Stimulated activated naive B cell treated with anti-CD40 and anti-IgM and Interleukin-4, amounts not matched to agents 10 μg/mL and 1 μg/mL and 100 μg/mL, for 72 hours (primary cell): ENCODE results near the gene STYXL1.

ENCODE experiments used
- ATAC-seq, 2 donors: fragments of 150-1000 bp; cut with Tn5 transposase; replicated peaks; 2 replicates each; pipeline ENCODE4 v1.10.0; 2021; ENCODE audit warnings: moderate library complexity in 1 of 2
- DNase-seq: peaks from one replicate; pipeline ENCODE4 v3.0.0; 2021
- H3K27ac Mint-ChIP-seq: one replicate; pipeline ENCODE4 v1.8.0; 2022; ENCODE audit warnings: mild to moderate bottlenecking, mixed read lengths
- H3K27me3 Mint-ChIP-seq, 2 donors: one replicate each; pipeline ENCODE4 v1.8.0; 2022; ENCODE audit warnings: mixed read lengths in 2 of 2
- H3K36me3 Mint-ChIP-seq, 2 donors: one replicate each; pipeline ENCODE4 v1.8.0; 2022; ENCODE audit warnings: mixed read lengths in 2 of 2, mild to moderate bottlenecking in 1 of 2
- H3K4me1 Mint-ChIP-seq, 2 donors: one replicate each; pipeline ENCODE4 v1.8.0; 2022; ENCODE audit warnings: mixed read lengths in 2 of 2, mild to moderate bottlenecking in 1 of 2
- H3K4me3 Mint-ChIP-seq, 2 donors: one replicate each; pipeline ENCODE4 v1.8.0; 2022; ENCODE audit warnings: mild to moderate bottlenecking in 2 of 2, mixed read lengths in 2 of 2, moderate library complexity in 1 of 2
- H3K9me3 Mint-ChIP-seq, 2 donors: one replicate each; pipeline ENCODE4 v1.8.0; 2022; ENCODE audit warnings: mixed read lengths in 2 of 2, mild to moderate bottlenecking in 1 of 2

The STYXL1 gene

GRCh38 chr7:75980430-75981202 is 67.2 kb downstream of the STYXL1 start:
- H3K27me3 Mint-ChIP-seq: no peaks in the 10 kb centered on the region

GRCh38 chr7:75979759-75980429 is 67.9 kb downstream of the STYXL1 start:
- no peaks in the 10 kb centered on the region for H3K27me3 Mint-ChIP-seq
- H3K4me3 Mint-ChIP-seq: peak overlapping the region in 1 of 2 donors; percentile 23
- no peak overlapping the region for H3K27ac Mint-ChIP-seq
- no peaks in the 10 kb centered on the region for H3K9me3 Mint-ChIP-seq
- H3K36me3 Mint-ChIP-seq: peaks cover 24 to 30% of the 10 kb centered on the region in 2 donors
- no peak for ATAC-seq
- no peak for DNase-seq
- no peaks in the 10 kb centered on the region for H3K4me1 Mint-ChIP-seq

More at GRCh38 chr7:75980430-75981202, 67.2 kb downstream of the STYXL1 start:
- H3K4me1 Mint-ChIP-seq: no peaks in the 10 kb centered on the region
- ATAC-seq: no peak
- peak overlapping the region; percentile 47 for H3K27ac Mint-ChIP-seq
- peak overlapping the region in 1 of 2 donors; percentile 23 for H3K4me3 Mint-ChIP-seq
- H3K9me3 Mint-ChIP-seq: no peaks in the 10 kb centered on the region
- DNase-seq: no peak
- H3K36me3 Mint-ChIP-seq: peaks cover 29 to 37% of the 10 kb centered on the region in 2 donors

DNA sequence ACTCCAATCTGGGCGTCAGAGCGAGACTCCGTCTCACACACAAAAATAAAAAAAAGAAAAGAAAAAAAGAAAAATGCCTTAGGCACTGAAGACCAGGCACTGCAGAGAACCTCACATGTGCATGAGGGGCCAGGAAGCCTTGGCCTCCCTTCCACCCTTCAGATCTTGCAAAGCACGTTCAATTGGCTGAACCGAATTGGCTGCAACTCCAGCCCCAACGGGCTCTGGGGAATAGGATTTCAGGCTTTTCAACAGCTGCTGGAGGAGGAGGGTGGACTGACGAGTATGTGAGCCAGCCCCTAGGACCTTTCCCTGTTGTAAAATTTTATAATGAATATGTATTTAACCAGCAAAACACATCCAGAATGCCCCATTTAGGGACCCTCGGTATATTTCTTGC is 70.1 kb downstream of the STYXL1 start:
- Mint-ChIP-seq H3K9me3 (no peaks in the 10 kb centered on the region), H3K27me3 (no peaks in the 10 kb centered on the region), H3K27ac (no peak overlapping the region), H3K36me3 (peaks cover 28 to 32% of the 10 kb centered on the region in 2 donors), H3K4me3 (no peak overlapping the region), H3K4me1 (no peaks in the 10 kb centered on the region)
- DNase-seq (no peak), ATAC-seq (no peak)

- ATAC-seq (peak in 1 of 2 donors; percentile 27), DNase-seq (no peak)
- H3K4me3 Mint-ChIP-seq: no peak overlapping the region
- H3K27me3 Mint-ChIP-seq: no peaks in the 10 kb centered on the region
- peaks cover 7 to 9% of the 10 kb centered on the region in 2 donors for H3K4me1 Mint-ChIP-seq
- H3K36me3 Mint-ChIP-seq: peaks cover 37 to 42% of the 10 kb centered on the region in 2 donors
- H3K27ac Mint-ChIP-seq: peak overlapping the region; percentile 37
- H3K9me3 Mint-ChIP-seq: no peaks in the 10 kb centered on the region
Measured at GRCh38 chr7:75971961-75972763, 75.6 kb downstream of the STYXL1 start.

DNA sequence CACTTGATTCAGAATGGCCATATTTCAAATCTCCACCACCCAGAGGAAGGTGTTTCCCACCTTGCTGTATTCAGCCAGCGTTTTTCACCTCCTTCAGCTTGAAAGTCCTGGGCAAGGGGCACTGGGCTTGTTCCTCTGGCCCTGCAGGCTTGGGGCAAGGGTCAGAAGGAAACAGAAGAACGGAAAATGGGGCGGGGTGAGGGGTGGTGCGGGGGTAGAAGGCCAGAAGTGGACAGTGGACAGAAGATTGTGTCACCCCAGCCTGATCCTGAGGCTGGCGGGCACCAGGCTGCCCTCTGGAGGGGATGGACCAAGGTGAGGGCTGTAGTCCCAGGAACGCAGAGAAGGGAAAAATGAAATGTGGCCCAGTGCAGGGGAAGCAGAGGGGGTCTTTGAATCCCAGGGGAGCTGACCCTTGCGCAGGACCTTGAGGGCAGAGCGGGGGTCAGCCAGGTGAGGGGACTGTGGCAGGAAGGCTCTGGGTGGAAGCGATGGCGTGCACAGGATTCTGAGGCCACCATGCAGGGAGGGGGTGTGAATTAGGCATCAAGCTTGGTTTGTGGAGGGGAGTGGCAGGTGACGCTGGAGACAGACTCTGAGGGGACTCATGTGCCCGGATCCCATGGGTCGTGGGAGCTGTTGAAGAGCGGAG is 76.4 kb downstream of the STYXL1 start:
- H3K27me3 Mint-ChIP-seq: no peaks in the 10 kb centered on the region
- H3K36me3 Mint-ChIP-seq: peaks cover 34 to 46% of the 10 kb centered on the region in 2 donors
- DNase-seq (no peak), ATAC-seq (no peak)
- no peaks in the 10 kb centered on the region for H3K9me3 Mint-ChIP-seq
- H3K4me1 Mint-ChIP-seq: peaks cover 7 to 9% of the 10 kb centered on the region in 2 donors
- H3K27ac Mint-ChIP-seq: no peak overlapping the region
- H3K4me3 Mint-ChIP-seq: no peak overlapping the region

DNA sequence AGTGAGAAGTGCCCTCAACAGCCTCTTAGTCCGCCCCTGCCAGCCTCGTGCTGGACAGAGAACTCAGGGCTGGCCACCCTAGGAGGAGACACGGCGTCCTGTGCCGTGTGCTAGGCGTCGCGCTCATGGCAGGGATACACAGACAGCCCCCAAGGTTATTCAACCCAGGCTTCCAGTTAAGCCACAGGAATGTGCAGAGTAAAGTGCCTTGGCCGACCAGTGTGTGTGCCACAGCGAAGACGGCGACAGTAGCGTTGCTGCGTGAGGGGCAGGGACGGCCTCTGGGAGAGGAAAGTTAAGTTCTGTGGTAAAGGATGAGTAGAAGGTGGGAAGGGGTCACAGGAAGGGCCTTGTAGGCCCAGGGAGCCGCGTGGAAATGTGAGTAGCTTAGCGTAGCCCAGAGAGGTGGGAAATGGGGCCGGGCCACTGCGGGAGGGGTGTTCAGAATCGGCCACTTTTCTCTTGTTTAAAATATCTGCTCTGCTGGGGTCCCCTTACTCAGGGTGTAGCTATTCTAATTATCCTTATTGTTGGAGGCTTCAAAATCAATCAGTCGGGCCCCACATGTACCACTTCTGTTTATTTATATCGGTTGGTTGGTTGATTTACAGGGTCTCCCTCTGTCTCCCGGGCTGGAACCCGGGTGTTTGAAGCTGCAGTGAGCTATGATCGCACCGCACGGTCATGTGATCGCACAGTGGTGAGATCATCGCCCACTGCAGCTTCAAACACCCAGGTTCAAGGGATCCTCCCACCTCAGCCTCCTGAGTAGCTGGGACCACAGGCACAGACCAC is 77.9 kb downstream of the STYXL1 start:
- H3K27me3 Mint-ChIP-seq: no peaks in the 10 kb centered on the region
- H3K9me3 Mint-ChIP-seq: no peaks in the 10 kb centered on the region
- ATAC-seq: no peak
- no peak overlapping the region for H3K27ac Mint-ChIP-seq
- H3K4me1 Mint-ChIP-seq: peaks cover 7 to 9% of the 10 kb centered on the region in 2 donors
- no peak overlapping the region for H3K4me3 Mint-ChIP-seq
- H3K36me3 Mint-ChIP-seq: peaks cover 37 to 57% of the 10 kb centered on the region in 2 donors
- DNase-seq: no peak

DNA sequence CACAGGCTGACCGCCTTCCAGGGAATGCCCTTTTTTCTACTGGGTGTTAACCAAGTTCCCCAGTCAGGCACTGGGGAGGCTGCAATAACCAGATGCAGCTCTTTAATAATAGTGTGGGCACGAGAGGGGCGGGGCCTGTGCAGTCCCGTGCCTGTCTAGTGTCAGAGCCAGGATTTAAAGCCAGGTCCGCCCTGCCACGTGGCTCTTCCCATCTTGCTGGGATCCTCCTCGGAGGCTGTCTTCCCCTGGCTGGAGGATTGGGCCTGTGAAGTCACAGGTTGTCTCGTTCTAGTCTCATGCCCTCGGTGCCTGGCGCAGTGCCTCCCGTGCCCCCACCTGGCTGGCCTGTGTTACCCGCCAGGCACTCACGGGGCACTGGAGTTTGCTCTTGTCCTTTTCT is 78.6 kb downstream of the STYXL1 start:
- no peaks in the 10 kb centered on the region for H3K27me3 Mint-ChIP-seq
- peak overlapping the region; percentile 38 for H3K27ac Mint-ChIP-seq
- H3K9me3 Mint-ChIP-seq: no peaks in the 10 kb centered on the region
- ATAC-seq: no peak
- H3K4me1 Mint-ChIP-seq: peaks cover 7 to 9% of the 10 kb centered on the region in 2 donors
- no peak overlapping the region for H3K4me3 Mint-ChIP-seq
- peaks cover 32 to 58% of the 10 kb centered on the region in 2 donors for H3K36me3 Mint-ChIP-seq
- DNase-seq: no peak

DNA sequence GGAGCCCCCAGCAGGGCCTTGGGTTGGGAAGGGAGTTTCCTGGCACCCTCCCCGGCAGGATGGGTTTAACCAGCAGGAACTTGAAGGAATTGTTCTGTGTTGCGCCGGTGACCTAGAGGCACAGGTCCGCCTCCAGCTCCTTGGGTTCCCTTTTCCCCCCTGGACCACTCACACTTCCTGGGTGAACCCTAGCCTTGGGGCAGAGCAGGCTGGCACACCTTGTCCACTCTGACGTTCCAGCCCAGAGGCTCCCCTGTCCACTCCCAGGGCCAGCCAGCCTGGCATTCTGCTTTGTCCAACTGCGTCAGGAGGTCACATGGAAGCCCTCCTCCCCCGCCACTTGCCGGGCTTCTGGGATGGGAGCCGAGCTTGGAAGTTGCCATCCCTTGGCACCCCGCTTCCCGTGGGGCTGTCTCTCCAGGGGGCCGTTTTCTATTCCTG is 79.2 kb downstream of the STYXL1 start:
- ATAC-seq (no peak), DNase-seq (no peak)
- Mint-ChIP-seq H3K4me1 (peaks cover 8 to 9% of the 10 kb centered on the region in 2 donors), H3K27me3 (no peaks in the 10 kb centered on the region), H3K27ac (no peak overlapping the region), H3K9me3 (no peaks in the 10 kb centered on the region), H3K36me3 (peaks cover 27 to 53% of the 10 kb centered on the region in 2 donors), H3K4me3 (no peak overlapping the region)

DNA sequence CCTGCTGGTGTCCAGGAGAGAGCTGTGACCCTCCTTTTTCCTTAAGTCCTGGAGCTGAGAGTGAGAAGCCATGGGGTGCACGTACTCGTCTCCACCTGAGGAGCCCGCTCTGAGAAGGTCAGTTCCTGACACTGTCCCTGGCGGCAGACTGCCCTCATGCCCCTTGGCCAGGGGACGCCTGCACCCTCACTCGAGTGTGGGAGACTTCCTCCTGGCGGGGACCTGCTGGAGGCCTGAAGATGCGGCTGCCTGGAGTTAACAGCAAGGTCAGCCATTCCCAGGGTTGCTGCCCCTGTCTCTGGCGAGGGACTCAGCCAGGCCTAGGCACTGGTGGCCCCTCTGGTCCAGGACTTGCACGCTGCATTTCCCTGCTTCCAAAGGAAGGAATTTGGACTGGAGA is 79.8 kb downstream of the STYXL1 start:
- no peak overlapping the region for H3K4me3 Mint-ChIP-seq
- no peaks in the 10 kb centered on the region for H3K27me3 Mint-ChIP-seq
- peaks cover 29 to 56% of the 10 kb centered on the region in 2 donors for H3K36me3 Mint-ChIP-seq

GRCh38 chr7:75967487-75967997 is 80.3 kb downstream of the STYXL1 start:
- H3K9me3 Mint-ChIP-seq: no peaks in the 10 kb centered on the region
- peaks cover 9 to 12% of the 10 kb centered on the region in 2 donors for H3K4me1 Mint-ChIP-seq
- H3K4me3 Mint-ChIP-seq: no peak overlapping the region
- H3K36me3 Mint-ChIP-seq: peaks cover 30 to 56% of the 10 kb centered on the region in 2 donors
- no peaks in the 10 kb centered on the region for H3K27me3 Mint-ChIP-seq
- H3K27ac Mint-ChIP-seq: no peak overlapping the region
- ATAC-seq (no peak), DNase-seq (no peak)

More for the DNA sequence above, 79.8 kb downstream of the STYXL1 start:
- Mint-ChIP-seq H3K9me3 (no peaks in the 10 kb centered on the region), H3K4me1 (peaks cover 9 to 12% of the 10 kb centered on the region in 2 donors), H3K27ac (no peak overlapping the region)
- DNase-seq (no peak), ATAC-seq (no peak)

DNA sequence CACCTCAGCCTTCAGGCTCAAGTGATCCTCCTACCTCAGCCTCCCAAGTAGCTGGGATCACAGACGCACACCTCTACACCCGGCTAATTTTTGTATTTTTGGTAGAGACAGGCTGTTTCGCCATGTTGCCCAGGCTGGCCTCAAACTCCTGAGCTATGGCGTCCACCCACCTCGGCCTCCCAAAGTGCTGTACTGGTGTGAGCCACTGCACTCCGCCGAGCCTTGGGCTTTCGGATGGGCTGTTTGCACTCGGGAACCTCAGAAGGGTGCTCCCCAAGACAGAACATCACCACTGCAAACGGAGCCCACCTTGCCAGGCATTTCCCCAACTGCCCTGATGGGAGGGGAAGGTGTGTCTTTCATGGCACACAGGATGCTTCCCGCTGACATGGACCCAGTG is 80.7 kb downstream of the STYXL1 start:
- no peak overlapping the region for H3K4me3 Mint-ChIP-seq
- H3K27ac Mint-ChIP-seq: no peak overlapping the region
- H3K27me3 Mint-ChIP-seq: no peaks in the 10 kb centered on the region
- H3K36me3 Mint-ChIP-seq: peaks cover 26 to 54% of the 10 kb centered on the region in 2 donors
- ATAC-seq: no peak
- no peak for DNase-seq
- H3K9me3 Mint-ChIP-seq: no peaks in the 10 kb centered on the region
- H3K4me1 Mint-ChIP-seq: peaks cover 6 to 12% of the 10 kb centered on the region in 2 donors

GRCh38 chr7:75966190-75966961 is 81.4 kb downstream of the STYXL1 start:
- H3K27ac Mint-ChIP-seq: no peak overlapping the region
- peaks cover 0 to 8% of the 10 kb centered on the region in 2 donors for H3K4me1 Mint-ChIP-seq
- H3K36me3 Mint-ChIP-seq: peaks cover 25 to 53% of the 10 kb centered on the region in 2 donors
- no peaks in the 10 kb centered on the region for H3K27me3 Mint-ChIP-seq
- DNase-seq: no peak
- no peaks in the 10 kb centered on the region for H3K9me3 Mint-ChIP-seq
- ATAC-seq: no peak
- H3K4me3 Mint-ChIP-seq: no peak overlapping the region
